OCI-LY1 (cell line): ENCODE measurements around the gene DGLUCY.

Source experiments
- EZH2 ChIP-seq: fragments of 200-600 bp; sonication (generic), shearing (Covaris generic); IDR thresholded peaks from 2 replicates; pipeline ENCODE4 v1.8.0; 2017; ENCODE audit warnings: borderline replicate concordance, mixed run types, mild to moderate bottlenecking, antibody characterized with exemption, low read length, moderate library complexity, mixed read lengths
- TF ChIP-seq, protein P1 (sequence below): fragments of 200-600 bp; sonication (generic), shearing (Covaris generic); IDR thresholded peaks from 2 replicates; pipeline ENCODE4 v1.5.1; 2017; ENCODE audit warnings: mild to moderate bottlenecking, antibody characterized with exemption, low read length, moderate library complexity, mixed read lengths

DNA sequence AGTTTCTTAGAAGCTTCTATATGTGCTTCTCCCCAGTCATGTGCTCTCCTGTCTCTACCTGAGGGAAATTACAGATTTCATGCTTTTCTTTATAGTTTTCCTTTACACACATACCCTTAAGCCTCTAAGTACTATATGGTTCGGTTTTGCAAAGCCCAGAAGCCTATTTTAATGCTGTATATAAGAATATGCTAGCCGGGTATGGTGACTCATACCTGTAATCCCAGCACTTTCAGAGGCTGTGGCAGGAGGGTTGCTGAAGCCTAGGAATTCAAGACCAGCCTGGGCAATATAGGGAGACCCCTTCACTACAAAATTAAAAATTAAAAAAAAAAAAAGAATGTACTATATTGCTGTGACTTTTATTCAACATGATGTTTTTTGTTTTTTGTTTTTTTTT, 15.4 kb downstream of the DGLUCY start:
- TF ChIP-seq, protein P1, sequence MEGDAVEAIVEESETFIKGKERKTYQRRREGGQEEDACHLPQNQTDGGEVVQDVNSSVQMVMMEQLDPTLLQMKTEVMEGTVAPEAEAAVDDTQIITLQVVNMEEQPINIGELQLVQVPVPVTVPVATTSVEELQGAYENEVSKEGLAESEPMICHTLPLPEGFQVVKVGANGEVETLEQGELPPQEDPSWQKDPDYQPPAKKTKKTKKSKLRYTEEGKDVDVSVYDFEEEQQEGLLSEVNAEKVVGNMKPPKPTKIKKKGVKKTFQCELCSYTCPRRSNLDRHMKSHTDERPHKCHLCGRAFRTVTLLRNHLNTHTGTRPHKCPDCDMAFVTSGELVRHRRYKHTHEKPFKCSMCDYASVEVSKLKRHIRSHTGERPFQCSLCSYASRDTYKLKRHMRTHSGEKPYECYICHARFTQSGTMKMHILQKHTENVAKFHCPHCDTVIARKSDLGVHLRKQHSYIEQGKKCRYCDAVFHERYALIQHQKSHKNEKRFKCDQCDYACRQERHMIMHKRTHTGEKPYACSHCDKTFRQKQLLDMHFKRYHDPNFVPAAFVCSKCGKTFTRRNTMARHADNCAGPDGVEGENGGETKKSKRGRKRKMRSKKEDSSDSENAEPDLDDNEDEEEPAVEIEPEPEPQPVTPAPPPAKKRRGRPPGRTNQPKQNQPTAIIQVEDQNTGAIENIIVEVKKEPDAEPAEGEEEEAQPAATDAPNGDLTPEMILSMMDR, result no peak
- TF ChIP-seq EZH2, result no peak
